GM20431 (cell line): ENCODE data around the gene DMXL2.
"Not testable (repeated sequence)": the region's sequence is repeated elsewhere in the genome, so short reads cannot be mapped to it uniquely, and the experiment has no call there.

Experiments
- in situ Hi-C: fragments of 300-500 bp; cut with MseI, MboI; formaldehyde crosslinking; loops from one replicate; pipeline ENCODE4 v1.15.0; 2020; ENCODE audit warnings: low sequenced_read_pairs; ENCODE audit not compliant: unreplicated experiment

Gene DMXL2

GRCh38 chr15:51629612-51630011, 7.0 kb upstream of the DMXL2 start:
- in situ Hi-C loops: no loop called here

GRCh38 chr15:51625236-51625635, 2.7 kb upstream of the DMXL2 start:
- in situ Hi-C loops: no loop called here

GRCh38 chr15:51624022-51624421, 1.5 kb upstream of the DMXL2 start:
- in situ Hi-C loops: no loop called here

GRCh38 chr15:51623386-51623938, 891 bp upstream of the DMXL2 start:
- in situ Hi-C loops: no loop called here

GRCh38 chr15:51621936-51622603, 501 bp downstream of the DMXL2 start:
- in situ Hi-C loops: no loop called here

- in situ Hi-C loops: no loop called here
These were observed 1.3 kb downstream of the DMXL2 start for GRCh38 chr15:51621155-51621765.

- in situ Hi-C loops: no loop called here
These were observed 1.9 kb downstream of the DMXL2 start for GRCh38 chr15:51620641-51621040.

GRCh38 chr15:51620122-51620521, 2.4 kb downstream of the DMXL2 start:
- in situ Hi-C loops: no loop called here

GRCh38 chr15:51619331-51620035, 3.1 kb downstream of the DMXL2 start:
- in situ Hi-C loops: no loop called here

- in situ Hi-C loops: no loop called here
These were observed 4.7 kb downstream of the DMXL2 start for GRCh38 chr15:51617886-51618285.

- in situ Hi-C loops: no loop called here
These were observed 8.6 kb downstream of the DMXL2 start for GRCh38 chr15:51613951-51614350.

GRCh38 chr15:51612669-51613068, 9.9 kb downstream of the DMXL2 start:
- in situ Hi-C loops: not testable (repeated sequence)

- in situ Hi-C loops: not testable (repeated sequence)
These were observed 19.1 kb downstream of the DMXL2 start for GRCh38 chr15:51603462-51603948.

GRCh38 chr15:51603002-51603401, 19.6 kb downstream of the DMXL2 start:
- in situ Hi-C loops: no loop called here

- in situ Hi-C loops: no loop called here
These were observed 20.1 kb downstream of the DMXL2 start for GRCh38 chr15:51602484-51602883.

- in situ Hi-C loops: no loop called here
These were observed 20.8 kb downstream of the DMXL2 start for GRCh38 chr15:51601801-51602200.

- in situ Hi-C loops: no loop called here
These were observed 22.5 kb downstream of the DMXL2 start for GRCh38 chr15:51600114-51600513.

GRCh38 chr15:51589881-51590568, 32.5 kb downstream of the DMXL2 start:
- in situ Hi-C loops: no loop called here

GRCh38 chr15:51588966-51589365, 33.6 kb downstream of the DMXL2 start:
- in situ Hi-C loops: no loop called here

GRCh38 chr15:51585986-51586385, 36.6 kb downstream of the DMXL2 start:
- in situ Hi-C loops: no loop called here
